Measurements from ENCODE around the gene SUN3. TPM values are rescaled to one million over a fixed set of nuclear protein-coding genes. Genes with fewer than 3 reads are reported as not detected.
"Not testable (repeated sequence)": the region's sequence is repeated elsewhere in the genome, so short reads cannot be mapped to it uniquely, and the experiment has no call there.

Gene SUN3
- total RNA-seq, 1 donor from 2014 or later: not detected

GRCh38 chr7:47988496-47989386 lies 40.2 kb downstream of the SUN3 start:
- H3K9ac ChIP-seq (ENCODE audit: low read depth in 1 of 3, low read length in 3 of 3): no peak overlapping the region
- no peak overlapping the region for H3K27ac ChIP-seq (ENCODE audit: low read depth, low read length)
- no peaks in the 10 kb centered on the region for H3K27me3 ChIP-seq (ENCODE audit: control insufficient read depth in 3 of 3, insufficient read depth in 3 of 3, low read length in 3 of 3)
- peaks cover 0 to 3% (median 0%) of the 10 kb centered on the region in 3 donors for H3K4me1 ChIP-seq (ENCODE audit: control insufficient read depth in 3 of 3, insufficient read depth in 3 of 3, low read length in 3 of 3)
- no peaks in the 10 kb centered on the region for H3K9me3 ChIP-seq (ENCODE audit: control insufficient read depth in 3 of 3, low read length in 3 of 3)
- H3K4me3 ChIP-seq (ENCODE audit: low read length in 3 of 3): no peak overlapping the region
- H3K36me3 ChIP-seq (ENCODE audit: control insufficient read depth in 3 of 3, insufficient read depth in 3 of 3, low read length in 3 of 3): no peaks in the 10 kb centered on the region

- H3K27ac ChIP-seq (ENCODE audit: low read depth, low read length): no peak overlapping the region
- no peaks in the 10 kb centered on the region for H3K9me3 ChIP-seq (ENCODE audit: control insufficient read depth in 3 of 3, low read length in 3 of 3)
- no peaks in the 10 kb centered on the region for H3K27me3 ChIP-seq (ENCODE audit: control insufficient read depth in 3 of 3, insufficient read depth in 3 of 3, low read length in 3 of 3)
- peaks cover 0 to 4% (median 3%) of the 10 kb centered on the region in 3 donors for H3K36me3 ChIP-seq (ENCODE audit: control insufficient read depth in 3 of 3, insufficient read depth in 3 of 3, low read length in 3 of 3)
- no peak overlapping the region for H3K4me3 ChIP-seq (ENCODE audit: low read length in 3 of 3)
- peaks cover 5 to 13% (median 11%) of the 10 kb centered on the region in 3 donors for H3K4me1 ChIP-seq (ENCODE audit: control insufficient read depth in 3 of 3, insufficient read depth in 3 of 3, low read length in 3 of 3)
- H3K9ac ChIP-seq (ENCODE audit: low read depth in 1 of 3, low read length in 3 of 3): no peak overlapping the region
Measured at GRCh38 chr7:47982610-47983009, 46.3 kb downstream of the SUN3 start.

- H3K4me3 ChIP-seq (ENCODE audit: low read length in 3 of 3): not testable (repeated sequence)
Measured at GRCh38 chr7:47980648-47981047, 48.3 kb downstream of the SUN3 start.

GRCh38 chr7:47979832-47980181 lies 49.1 kb downstream of the SUN3 start:
- peaks cover 5 to 13% (median 11%) of the 10 kb centered on the region in 3 donors for H3K4me1 ChIP-seq (ENCODE audit: control insufficient read depth in 3 of 3, insufficient read depth in 3 of 3, low read length in 3 of 3)
- no peaks in the 10 kb centered on the region for H3K27me3 ChIP-seq (ENCODE audit: control insufficient read depth in 3 of 3, insufficient read depth in 3 of 3, low read length in 3 of 3)
- H3K9ac ChIP-seq (ENCODE audit: low read depth in 1 of 3, low read length in 3 of 3): peak overlapping the region in 1 of 3 donors; percentile 82
- H3K27ac ChIP-seq (ENCODE audit: low read depth, low read length): peak overlapping the region; percentile 61
- peak overlapping the region; percentile 76 to 88 (median 81) for H3K4me3 ChIP-seq (ENCODE audit: low read length in 3 of 3)
- peaks cover 18 to 27% (median 27%) of the 10 kb centered on the region in 3 donors for H3K36me3 ChIP-seq (ENCODE audit: control insufficient read depth in 3 of 3, insufficient read depth in 3 of 3, low read length in 3 of 3)
- H3K9me3 ChIP-seq (ENCODE audit: control insufficient read depth in 3 of 3, low read length in 3 of 3): no peaks in the 10 kb centered on the region

More at GRCh38 chr7:47980648-47981047, 48.3 kb downstream of the SUN3 start:
- H3K27ac ChIP-seq (ENCODE audit: low read depth, low read length); H3K9ac ChIP-seq (ENCODE audit: low read depth in 1 of 3, low read length in 3 of 3); H3K9me3 ChIP-seq (ENCODE audit: control insufficient read depth in 3 of 3, low read length in 3 of 3); H3K27me3 ChIP-seq (ENCODE audit: control insufficient read depth in 3 of 3, insufficient read depth in 3 of 3, low read length in 3 of 3): not testable (repeated sequence)
- H3K36me3 ChIP-seq (ENCODE audit: control insufficient read depth in 3 of 3, insufficient read depth in 3 of 3, low read length in 3 of 3): peaks cover 13 to 23% (median 21%) of the 10 kb centered on the region in 3 donors
- peaks cover 5 to 13% (median 11%) of the 10 kb centered on the region in 3 donors for H3K4me1 ChIP-seq (ENCODE audit: control insufficient read depth in 3 of 3, insufficient read depth in 3 of 3, low read length in 3 of 3)

- H3K9me3 ChIP-seq (ENCODE audit: control insufficient read depth in 3 of 3, low read length in 3 of 3): no peaks in the 10 kb centered on the region
- H3K27ac ChIP-seq (ENCODE audit: low read depth, low read length): peak within 1 kb of the TSS; percentile 61
- H3K4me3 ChIP-seq (ENCODE audit: low read length in 3 of 3): peak within 1 kb of the TSS; percentile 76 to 88 (median 81)
- peak within 1 kb of the TSS; percentile 75 to 91 (median 82) for H3K9ac ChIP-seq (ENCODE audit: low read depth in 1 of 3, low read length in 3 of 3)
- H3K4me1 ChIP-seq (ENCODE audit: control insufficient read depth in 3 of 3, insufficient read depth in 3 of 3, low read length in 3 of 3): peaks cover 5 to 13% (median 11%) of the 10 kb centered on the region in 3 donors
- H3K36me3 ChIP-seq (ENCODE audit: control insufficient read depth in 3 of 3, insufficient read depth in 3 of 3, low read length in 3 of 3): peaks cover 18 to 33% (median 32%) of the 10 kb centered on the region in 3 donors
- H3K27me3 ChIP-seq (ENCODE audit: control insufficient read depth in 3 of 3, insufficient read depth in 3 of 3, low read length in 3 of 3): no peaks in the 10 kb centered on the region
Measured at GRCh38 chr7:47979145-47979831, 49.6 kb downstream of the SUN3 start, which contains the start of gene HUS1. Gene HUS1 (minus strand): TSS chr7:47979615. CDS start chr7:47979519, 96 bp downstream.

GRCh38 chr7:47978790-47979144 lies 50.1 kb downstream of the SUN3 start:
- no peaks in the 10 kb centered on the region for H3K27me3 ChIP-seq (ENCODE audit: control insufficient read depth in 3 of 3, insufficient read depth in 3 of 3, low read length in 3 of 3)
- H3K9ac ChIP-seq (ENCODE audit: low read depth in 1 of 3, low read length in 3 of 3): peak overlapping the region; percentile 75 to 88 (median 82)
- H3K36me3 ChIP-seq (ENCODE audit: control insufficient read depth in 3 of 3, insufficient read depth in 3 of 3, low read length in 3 of 3): peaks cover 18 to 38% (median 37%) of the 10 kb centered on the region in 3 donors
- H3K27ac ChIP-seq (ENCODE audit: low read depth, low read length): peak overlapping the region; percentile 61
- H3K9me3 ChIP-seq (ENCODE audit: control insufficient read depth in 3 of 3, low read length in 3 of 3): no peaks in the 10 kb centered on the region
- H3K4me3 ChIP-seq (ENCODE audit: low read length in 3 of 3): peak overlapping the region; percentile 76 to 88 (median 81)
- H3K4me1 ChIP-seq (ENCODE audit: control insufficient read depth in 3 of 3, insufficient read depth in 3 of 3, low read length in 3 of 3): peaks cover 5 to 13% (median 11%) of the 10 kb centered on the region in 3 donors

GRCh38 chr7:47973739-47974138 lies 55.2 kb downstream of the SUN3 start:
- Histone ChIP-seq H3K4me3 (ENCODE audit: low read length in 3 of 3) (no peak overlapping the region), H3K27me3 (ENCODE audit: control insufficient read depth in 3 of 3, insufficient read depth in 3 of 3, low read length in 3 of 3) (no peaks in the 10 kb centered on the region), H3K9ac (ENCODE audit: low read depth in 1 of 3, low read length in 3 of 3) (no peak overlapping the region), H3K4me1 (ENCODE audit: control insufficient read depth in 3 of 3, insufficient read depth in 3 of 3, low read length in 3 of 3) (peaks cover 5 to 10% (median 8%) of the 10 kb centered on the region in 3 donors), H3K27ac (ENCODE audit: low read depth, low read length) (no peak overlapping the region), H3K36me3 (ENCODE audit: control insufficient read depth in 3 of 3, insufficient read depth in 3 of 3, low read length in 3 of 3) (peaks cover 28 to 65% (median 58%) of the 10 kb centered on the region in 3 donors), H3K9me3 (ENCODE audit: control insufficient read depth in 3 of 3, low read length in 3 of 3) (no peaks in the 10 kb centered on the region)

- peak overlapping the region; percentile 33 for H3K27ac ChIP-seq (ENCODE audit: low read depth, low read length)
- peak overlapping the region in 1 of 3 donors; percentile 8 for H3K9ac ChIP-seq (ENCODE audit: low read depth in 1 of 3, low read length in 3 of 3)
- peaks cover 36 to 68% (median 59%) of the 10 kb centered on the region in 3 donors for H3K36me3 ChIP-seq (ENCODE audit: control insufficient read depth in 3 of 3, insufficient read depth in 3 of 3, low read length in 3 of 3)
- no peak overlapping the region for H3K4me3 ChIP-seq (ENCODE audit: low read length in 3 of 3)
- H3K4me1 ChIP-seq (ENCODE audit: control insufficient read depth in 3 of 3, insufficient read depth in 3 of 3, low read length in 3 of 3): no peaks in the 10 kb centered on the region
- no peaks in the 10 kb centered on the region for H3K27me3 ChIP-seq (ENCODE audit: control insufficient read depth in 3 of 3, insufficient read depth in 3 of 3, low read length in 3 of 3)
- no peaks in the 10 kb centered on the region for H3K9me3 ChIP-seq (ENCODE audit: control insufficient read depth in 3 of 3, low read length in 3 of 3)
Measured at GRCh38 chr7:47970761-47971160, 58.1 kb downstream of the SUN3 start.

GRCh38 chr7:47968847-47969774 lies 59.8 kb downstream of the SUN3 start:
- H3K9ac ChIP-seq (ENCODE audit: low read depth in 1 of 3, low read length in 3 of 3): no peak overlapping the region
- peaks cover 44 to 72% (median 62%) of the 10 kb centered on the region in 3 donors for H3K36me3 ChIP-seq (ENCODE audit: control insufficient read depth in 3 of 3, insufficient read depth in 3 of 3, low read length in 3 of 3)
- no peaks in the 10 kb centered on the region for H3K4me1 ChIP-seq (ENCODE audit: control insufficient read depth in 3 of 3, insufficient read depth in 3 of 3, low read length in 3 of 3)
- H3K27ac ChIP-seq (ENCODE audit: low read depth, low read length): no peak overlapping the region
- H3K9me3 ChIP-seq (ENCODE audit: control insufficient read depth in 3 of 3, low read length in 3 of 3): no peaks in the 10 kb centered on the region
- H3K4me3 ChIP-seq (ENCODE audit: low read length in 3 of 3): no peak overlapping the region
- no peaks in the 10 kb centered on the region for H3K27me3 ChIP-seq (ENCODE audit: control insufficient read depth in 3 of 3, insufficient read depth in 3 of 3, low read length in 3 of 3)
